A673 (cell line): ENCODE results near the gene DNTT. TPM values are rescaled to one million over a fixed set of nuclear protein-coding genes. Genes with fewer than 3 reads are reported as not detected.

Source experiments
- BruUV-seq: library from RNA; stranded (reverse); fragments of 400-500 nt; replicated peaks from 2 replicates; lab custom pipeline; 2021; lab: Mats Ljungman, UMichigan
- CTCF ChIA-PET: fragments of 300-600 bp; sonication (Branson Sonifier 250); formaldehyde crosslinking; loops from one replicate; lab custom pipeline; 2022; ENCODE audit warnings: antibody characterized with exemption; lab: Charles Lee
- POLR2A ChIA-PET: fragments of 300-600 bp; sonication (Branson Sonifier 250); formaldehyde crosslinking; loops from one replicate; lab custom pipeline; 2022; ENCODE audit warnings: antibody characterized with exemption; ENCODE audit not compliant: low non-redundant PET; lab: Charles Lee
- DNase-seq: peaks from one replicate; pipeline ENCODE4 v3.0.0-alpha.2; 2015; ENCODE audit warnings: low spot score
- H3K27ac ChIP-seq: fragments of 200-600 bp; sonication (generic); 2 replicates; pipeline ENCODE4 v1.5.1; 2016; ENCODE audit warnings: mixed run types, low read depth, mild to moderate bottlenecking, mixed read lengths, antibody characterized with exemption, low read length; ENCODE audit not compliant: poor library complexity, severe bottlenecking
- H3K27me3 ChIP-seq: fragments of 200-600 bp; sonication (generic); replicated peaks from 2 replicates; pipeline ENCODE4 v1.6.1; 2017; ENCODE audit warnings: mixed run types, low read depth, mild to moderate bottlenecking, mixed read lengths, antibody characterized with exemption, low read length; ENCODE audit not compliant: insufficient read depth, poor library complexity
- H3K36me3 ChIP-seq: fragments of 200-600 bp; sonication (generic); 2 replicates; pipeline ENCODE4 v1.6.1; 2016; ENCODE audit warnings: mixed run types, mild to moderate bottlenecking, mixed read lengths, antibody characterized with exemption, low read length; ENCODE audit not compliant: insufficient read depth, poor library complexity, severe bottlenecking
- H3K4me1 ChIP-seq: fragments of 200-600 bp; sonication (generic); 2 replicates; pipeline ENCODE4 v1.6.1; 2017; ENCODE audit warnings: mixed run types, mild to moderate bottlenecking, mixed read lengths, antibody characterized with exemption, low read length; ENCODE audit not compliant: insufficient read depth, poor library complexity, severe bottlenecking
- H3K4me3 ChIP-seq: fragments of 200-600 bp; sonication (generic); 2 replicates; pipeline ENCODE4 v1.5.1; 2016; ENCODE audit warnings: low read depth, mixed run types, mild to moderate bottlenecking, mixed read lengths, low read length; ENCODE audit not compliant: poor library complexity, severe bottlenecking
- H3K9me3 ChIP-seq: fragments of 200-600 bp; sonication (generic); 2 replicates; pipeline ENCODE4 v1.6.1; 2016; ENCODE audit warnings: mixed run types, low read depth, mild to moderate bottlenecking, mixed read lengths, antibody characterized with exemption, low read length; ENCODE audit not compliant: poor library complexity, severe bottlenecking
- CTCF ChIP-seq: fragments of 300-800, 200-600 bp; sonication (generic); conservative IDR thresholded peaks from 2 replicates; pipeline ENCODE4 v1.5.1; 2017; ENCODE audit warnings: low read depth, mild to moderate bottlenecking, antibody characterized with exemption, low read length, moderate library complexity, mixed read lengths
- EZH2 ChIP-seq: fragments of 200-600 bp; sonication (generic); IDR thresholded peaks from 2 replicates; pipeline ENCODE4 v1.6.1; 2017; ENCODE audit warnings: borderline replicate concordance, low read depth, mild to moderate bottlenecking, mixed read lengths, antibody characterized with exemption, low read length; ENCODE audit not compliant: poor library complexity, severe bottlenecking
- intact Hi-C: fragments of 100-400 bp; cut with micrococcal nuclease; formaldehyde crosslinking; loops from one replicate; pipeline ENCODE4 v1.10.0; 2022; ENCODE audit not compliant: unreplicated experiment
- total RNA-seq: library from RNA; stranded (reverse); gene quantifications from 2 replicates; pipeline ENCODE4 v1.2.3, GENCODE V29; 2021

DNTT gene
- total RNA-seq, 1 experiment from 2014 or later: not detected

- no peak for TF ChIP-seq EZH2
- no peak for TF ChIP-seq CTCF
- ChIA-PET POLR2A (no interaction called here), CTCF (no interaction called here)
- Histone ChIP-seq H3K4me3 (no peak overlapping the region), H3K9me3 (no peaks in the 10 kb centered on the region), H3K27ac (no peak overlapping the region), H3K4me1 (no peaks in the 10 kb centered on the region), H3K36me3 (no peaks in the 10 kb centered on the region), H3K27me3 (no peaks in the 10 kb centered on the region)
- no TSS peak for BruUV-seq
- DNase-seq: no peak
- intact Hi-C loops: no loop called here
These were observed 37.0 kb upstream of the DNTT start for GRCh38 chr10:96267234-96267705.

GRCh38 chr10:96268341-96268909 is 35.8 kb upstream of the DNTT start:
- Histone ChIP-seq H3K36me3 (no peaks in the 10 kb centered on the region), H3K4me1 (no peaks in the 10 kb centered on the region), H3K27me3 (no peaks in the 10 kb centered on the region), H3K9me3 (no peaks in the 10 kb centered on the region), H3K27ac (no peak overlapping the region), H3K4me3 (no peak overlapping the region)
- TF ChIP-seq EZH2: no peak
- no peak for TF ChIP-seq CTCF
- CTCF ChIA-PET: no interaction called here
- no peak for DNase-seq
- no TSS peak for BruUV-seq
- intact Hi-C loops: no loop called here
- POLR2A ChIA-PET: no interaction called here

- BruUV-seq: no TSS peak
- intact Hi-C loops: no loop called here
These were observed 34.6 kb upstream of the DNTT start for GRCh38 chr10:96269438-96270300.

More at GRCh38 chr10:96269438-96270300, 34.6 kb upstream of the DNTT start:
- Histone ChIP-seq H3K27me3 (no peaks in the 10 kb centered on the region), H3K4me1 (no peaks in the 10 kb centered on the region), H3K4me3 (no peak overlapping the region), H3K36me3 (no peaks in the 10 kb centered on the region), H3K9me3 (no peaks in the 10 kb centered on the region), H3K27ac (no peak overlapping the region)
- POLR2A ChIA-PET: no interaction called here
- CTCF ChIA-PET: interaction anchor here (1.1 kb wide), 1 partner anchor 65 kb away, joined by 5 read pairs; no protein-coding TSS in a partner anchor
- DNase-seq: no peak
- TF ChIP-seq EZH2: no peak
- TF ChIP-seq CTCF: no peak
